Measurements from ENCODE around the gene HUNK. TPM values are rescaled to one million over a fixed set of nuclear protein-coding genes. Genes with fewer than 3 reads are reported as not detected.

HUNK gene
- total and polyA plus RNA-seq, 2 of the 8 experiments (the other 6 are each of a cell fraction or from before 2014, with no cell fraction given), result 1.9 to 10.2 TPM

- no peak overlapping the region for H2BK12ac ChIP-seq (ENCODE audit: low read depth, low read length)
Observed at GRCh38 chr21:32015461-32016139, 142.8 kb downstream of the HUNK start.

More at GRCh38 chr21:32015461-32016139, 142.8 kb downstream of the HUNK start:
- no peaks in the 10 kb centered on the region for H3K4me1 ChIP-seq (replicated peaks in 1 of 4; ENCODE audit: control insufficient read depth in 3 of 4, insufficient read depth in 4 of 4, low read length in 3 of 4)
- H3K36me3 ChIP-seq (ENCODE audit: control insufficient read depth in 2 of 4, insufficient read depth in 4 of 4, low read length in 3 of 4), result no peaks in the 10 kb centered on the region
- no peak overlapping the region for H2BK120ac ChIP-seq (replicated peaks; ENCODE audit: low read depth, low read length)
- H3K56ac ChIP-seq (replicated peaks; ENCODE audit: insufficient read length, low read depth, low read length), result no peak overlapping the region
- H3K23me2 ChIP-seq (ENCODE audit: low read depth, low read length), result no peaks in the 10 kb centered on the region
- CTCF ChIA-PET (ENCODE audit: partially characterized antibody), result interaction anchor here (0.6 kb wide), 1 partner anchor 296 kb away, joined by 3 read pairs; no protein-coding TSS in a partner anchor
- H3K18ac ChIP-seq (ENCODE audit: extremely low read depth, low read length), result no peak overlapping the region
- no peak overlapping the region for H3K4me2 ChIP-seq (ENCODE audit: insufficient read depth in 1 of 2, low read depth in 2 of 2, low read length in 2 of 2)
- no peak overlapping the region for H2BK20ac ChIP-seq (ENCODE audit: low read length)
- FAIRE-seq, result no peak
- H3K9ac ChIP-seq (replicated peaks in 1 of 4; ENCODE audit: extremely low read depth in 1 of 4, low read depth in 3 of 4, low read length in 3 of 4), result no peak overlapping the region
- H3K79me2 ChIP-seq (ENCODE audit: control insufficient read depth in 1 of 2, insufficient read depth in 2 of 2, low read length in 2 of 2), result no peaks in the 10 kb centered on the region
- H2AFZ ChIP-seq (ENCODE audit: low read length), result no peak overlapping the region
- no peaks in the 10 kb centered on the region for H3K27me3 ChIP-seq (replicated peaks in 1 of 4; ENCODE audit: control insufficient read depth in 3 of 4, extremely low read depth in 1 of 4, insufficient read depth in 3 of 4, low read length in 3 of 4)
- POLR2A ChIA-PET (ENCODE audit: partially characterized antibody), result no interaction called here
- no peaks in the 10 kb centered on the region for H3K9me3 ChIP-seq (ENCODE audit: insufficient read depth in 2 of 2, low read depth in 1 of 2, low read length in 1 of 2)
- no peak for DNase-seq (ENCODE audit: low read depth in 1 of 2, low spot score in 2 of 2)
- no peak overlapping the region for H3K14ac ChIP-seq (ENCODE audit: insufficient read length)
- 93% methylated on average over 7 of the region's 7 CpGs; no CpG with 5 or more reads in 1 of the 2 experiments for WGBS, 2 experiments (ENCODE audit: extremely low coverage in 1 of 2, insufficient coverage in 1 of 2, insufficient read length in 1 of 2, insufficient replicate concordance in 2 of 2, low coverage in 1 of 2, low lambda C conversion rate in 2 of 2, missing lambda C conversion rate in 1 of 2)
- H3K27ac ChIP-seq (ENCODE audit: low read depth, low read length), result no peak overlapping the region
- no peak overlapping the region for H4K91ac ChIP-seq (replicated peaks; ENCODE audit: insufficient read length, low read length)
- TF ChIP-seq, protein P1, sequence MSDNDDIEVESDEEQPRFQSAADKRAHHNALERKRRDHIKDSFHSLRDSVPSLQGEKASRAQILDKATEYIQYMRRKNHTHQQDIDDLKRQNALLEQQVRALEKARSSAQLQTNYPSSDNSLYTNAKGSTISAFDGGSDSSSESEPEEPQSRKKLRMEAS (IDR thresholded peaks at IDR 0.05), result no peak
- TF ChIP-seq CBX8 (IDR thresholded peaks at IDR 0.05; ENCODE audit: borderline replicate concordance, low read depth, low read length) (no peak), PHF8 (conservative IDR thresholded peaks at IDR 0.05; ENCODE audit: low read depth, low read length) (no peak)
- no peak overlapping the region for H3K4ac ChIP-seq (replicated peaks; ENCODE audit: insufficient read length, low read depth, low read length)
- H2BK15ac ChIP-seq (ENCODE audit: low read length), result no peak overlapping the region
- no peak overlapping the region for H4K8ac ChIP-seq (ENCODE audit: extremely low read depth, insufficient read depth, low read length)
- no peak overlapping the region for H4K5ac ChIP-seq (ENCODE audit: insufficient read length, low read depth, low read length)
- no peak overlapping the region for H3K4me3 ChIP-seq (ENCODE audit: extremely low read depth in 1 of 4, insufficient read depth in 2 of 4, low read depth in 3 of 4, low read length in 4 of 4)
- H2AK5ac ChIP-seq (ENCODE audit: low read depth, low read length), result no peak overlapping the region
- no peaks in the 10 kb centered on the region for H4K20me1 ChIP-seq (replicated peaks in 1 of 2; ENCODE audit: control insufficient read depth in 1 of 2, insufficient read depth in 2 of 2, low read length in 2 of 2)
- H3K23ac ChIP-seq (ENCODE audit: insufficient read length), result no peak overlapping the region
- no peak overlapping the region for H2BK5ac ChIP-seq (ENCODE audit: low read depth, low read length)
- no peaks in the 10 kb centered on the region for H3K79me1 ChIP-seq (ENCODE audit: low read depth, low read length)
